MG63 (cell line): ENCODE results near the gene ICA1. TPM values are rescaled to one million over a fixed set of nuclear protein-coding genes. Genes with fewer than 3 reads are reported as not detected.
"Not testable (repeated sequence)": the region's sequence is repeated elsewhere in the genome, so short reads cannot be mapped to it uniquely, and the experiment has no call there.

ENCODE experiments used
- DNase-seq: peaks from one replicate; pipeline ENCODE4 v3.0.0-alpha.2; 2020
- H3K27me3 ChIP-seq: fragments of 250-450 bp; sonication (Bioruptor Pico); 2 replicates; pipeline ENCODE4 v1.5.1; 2020; ENCODE audit warnings: mild to moderate bottlenecking, moderate library complexity
- H3K36me3 ChIP-seq: fragments of 250-450 bp; sonication (Bioruptor Pico); 2 replicates; pipeline ENCODE4 v1.5.1; 2020; ENCODE audit warnings: mild to moderate bottlenecking, moderate library complexity
- H3K4me3 ChIP-seq: fragments of 250-450 bp; sonication (Bioruptor Pico); 2 replicates; pipeline ENCODE4 v1.5.1; 2020; ENCODE audit warnings: mild to moderate bottlenecking, moderate library complexity
- H3K9me3 ChIP-seq: fragments of 250-450 bp; sonication (Bioruptor Pico); 2 replicates; pipeline ENCODE4 v1.5.1; 2020; ENCODE audit warnings: mild to moderate bottlenecking, moderate library complexity
- total RNA-seq: library from RNA; depleted of rRNA; stranded (reverse); fragments of >200 nt; shearing (Covaris generic); gene quantifications from 2 replicates; pipeline ENCODE4 v1.2.3, GENCODE V29; 2014; ENCODE audit warnings: low replicate concordance

Gene ICA1
- total RNA-seq, 1 experiment from 2014 or later, result not detected

GRCh38 chr7:8243059-8243458, 18.9 kb downstream of the ICA1 start:
- DNase-seq, H3K4me3 ChIP-seq, H3K9me3 ChIP-seq, H3K27me3 ChIP-seq, H3K36me3 ChIP-seq: not testable (repeated sequence)

GRCh38 chr7:8239702-8240362, 22.1 kb downstream of the ICA1 start:
- not testable (repeated sequence) for H3K27me3 ChIP-seq, H3K9me3 ChIP-seq, DNase-seq, H3K4me3 ChIP-seq, H3K36me3 ChIP-seq

GRCh38 chr7:8236780-8237407, 25.1 kb downstream of the ICA1 start:
- Histone ChIP-seq H3K4me3 (no peak overlapping the region), H3K27me3 (no peaks in the 10 kb centered on the region), H3K9me3 (no peaks in the 10 kb centered on the region), H3K36me3 (no peaks in the 10 kb centered on the region)
- no peak for DNase-seq

GRCh38 chr7:8232999-8233847, 28.7 kb downstream of the ICA1 start:
- Histone ChIP-seq H3K36me3 (no peaks in the 10 kb centered on the region), H3K9me3 (no peaks in the 10 kb centered on the region), H3K27me3 (no peaks in the 10 kb centered on the region), H3K4me3 (no peak overlapping the region)
- DNase-seq, result no peak

GRCh38 chr7:8229927-8230326, 32.0 kb downstream of the ICA1 start:
- DNase-seq, result no peak
- no peaks in the 10 kb centered on the region for H3K9me3 ChIP-seq

GRCh38 chr7:8228766-8229674, 32.9 kb downstream of the ICA1 start:
- H3K36me3 ChIP-seq, result no peaks in the 10 kb centered on the region
- H3K27me3 ChIP-seq, result no peaks in the 10 kb centered on the region
- H3K4me3 ChIP-seq, result no peak overlapping the region
- no peak for DNase-seq
- H3K9me3 ChIP-seq, result no peaks in the 10 kb centered on the region

More at GRCh38 chr7:8229927-8230326, 32.0 kb downstream of the ICA1 start:
- no peaks in the 10 kb centered on the region for H3K36me3 ChIP-seq
- no peak overlapping the region for H3K4me3 ChIP-seq
- no peaks in the 10 kb centered on the region for H3K27me3 ChIP-seq

- no peaks in the 10 kb centered on the region for H3K9me3 ChIP-seq
- no peak for DNase-seq
- no peaks in the 10 kb centered on the region for H3K27me3 ChIP-seq
- no peaks in the 10 kb centered on the region for H3K36me3 ChIP-seq
- no peak overlapping the region for H3K4me3 ChIP-seq
Measured at GRCh38 chr7:8228068-8228467, 33.9 kb downstream of the ICA1 start.

GRCh38 chr7:8227261-8227660, 34.7 kb downstream of the ICA1 start:
- H3K36me3 ChIP-seq, result no peaks in the 10 kb centered on the region
- DNase-seq, result no peak
- H3K4me3 ChIP-seq, result no peak overlapping the region
- H3K9me3 ChIP-seq, result no peaks in the 10 kb centered on the region
- no peaks in the 10 kb centered on the region for H3K27me3 ChIP-seq

- no peak overlapping the region for H3K4me3 ChIP-seq
- no peaks in the 10 kb centered on the region for H3K9me3 ChIP-seq
- H3K36me3 ChIP-seq, result no peaks in the 10 kb centered on the region
- no peak for DNase-seq
- no peaks in the 10 kb centered on the region for H3K27me3 ChIP-seq
Measured at GRCh38 chr7:8226501-8226900, 35.5 kb downstream of the ICA1 start.

- no peaks in the 10 kb centered on the region for H3K27me3 ChIP-seq
- no peaks in the 10 kb centered on the region for H3K9me3 ChIP-seq
- H3K36me3 ChIP-seq, result no peaks in the 10 kb centered on the region
- no peak overlapping the region for H3K4me3 ChIP-seq
- no peak for DNase-seq
Measured at GRCh38 chr7:8221567-8221966, 40.4 kb downstream of the ICA1 start.

GRCh38 chr7:8221101-8221495, 40.9 kb downstream of the ICA1 start:
- no peaks in the 10 kb centered on the region for H3K27me3 ChIP-seq
- H3K4me3 ChIP-seq, result no peak overlapping the region
- H3K9me3 ChIP-seq, result no peaks in the 10 kb centered on the region
- no peak for DNase-seq
- H3K36me3 ChIP-seq, result no peaks in the 10 kb centered on the region

GRCh38 chr7:8220376-8221100, 41.4 kb downstream of the ICA1 start:
- no peaks in the 10 kb centered on the region for H3K36me3 ChIP-seq
- H3K27me3 ChIP-seq, result no peaks in the 10 kb centered on the region
- no peak for DNase-seq
- H3K4me3 ChIP-seq, result no peak overlapping the region
- no peaks in the 10 kb centered on the region for H3K9me3 ChIP-seq

GRCh38 chr7:8217200-8218068, 44.5 kb downstream of the ICA1 start:
- Histone ChIP-seq H3K27me3 (no peaks in the 10 kb centered on the region), H3K9me3 (no peaks in the 10 kb centered on the region), H3K4me3 (no peak overlapping the region), H3K36me3 (no peaks in the 10 kb centered on the region)
- DNase-seq, result no peak

- no peaks in the 10 kb centered on the region for H3K27me3 ChIP-seq
- no peak overlapping the region for H3K4me3 ChIP-seq
- no peaks in the 10 kb centered on the region for H3K36me3 ChIP-seq
- no peak for DNase-seq
- no peaks in the 10 kb centered on the region for H3K9me3 ChIP-seq
Measured at GRCh38 chr7:8216334-8216690, 45.7 kb downstream of the ICA1 start.

- Histone ChIP-seq H3K27me3 (no peaks in the 10 kb centered on the region), H3K9me3 (no peaks in the 10 kb centered on the region), H3K36me3 (no peaks in the 10 kb centered on the region), H3K4me3 (no peak overlapping the region)
- DNase-seq, result no peak
Measured at GRCh38 chr7:8215648-8216333, 46.2 kb downstream of the ICA1 start.
